H1 (cell line): ENCODE data around the gene SNX2.

Source experiments
- CHD2 ChIP-seq: IDR thresholded peaks from 2 replicates; pipeline ENCODE4 v1.6.1; 2012; ENCODE audit warnings: low read length, improper control_type of control experiment
- CTCF ChIP-seq, 3 experiments: IDR thresholded peaks; 1 replicate in 2 of 3; 2 replicates in 1 of 3; pipeline versions ENCODE4 v1.5.1 to v1.6.1; 2011; ENCODE audit warnings: low read length in 3 of 3, mild to moderate bottlenecking in 3 of 3, inconsistent platforms in 2 of 3, low read depth in 1 of 3, moderate library complexity in 1 of 3; ENCODE audit not compliant: insufficient read depth in 1 of 3; ENCODE audit errors: control extremely low read depth in 1 of 3
- EGR1 ChIP-seq: IDR thresholded peaks from 2 replicates; pipeline ENCODE4 v1.6.1; 2011; ENCODE audit warnings: low read depth, low read length, borderline replicate concordance
- EP300 ChIP-seq, 2 experiments: IDR thresholded peaks; 1 replicate in 1 of 2; 2 replicates in 1 of 2; pipeline ENCODE4 v1.6.1; 2011 to 2012; ENCODE audit warnings: low read depth in 2 of 2, low read length in 2 of 2, mild to moderate bottlenecking in 2 of 2, borderline replicate concordance in 1 of 2, inconsistent platforms in 1 of 2, moderate library complexity in 1 of 2
- GABPA ChIP-seq: IDR thresholded peaks from 2 replicates; pipeline ENCODE4 v1.6.1; 2011; ENCODE audit warnings: mild to moderate bottlenecking, low read length, moderate library complexity, borderline replicate concordance; ENCODE audit not compliant: insufficient read depth
- KDM5A ChIP-seq: fragments of 200-600 bp; IDR thresholded peaks from 2 replicates; pipeline ENCODE4 v1.7.1; 2012; ENCODE audit warnings: mild to moderate bottlenecking, low read length, inconsistent platforms, mixed read lengths
- POLR2A ChIP-seq, 2 experiments: IDR thresholded peaks; 1 replicate in 1 of 2; 2 replicates in 1 of 2; pipeline ENCODE4 v1.6.1; 2011; ENCODE audit warnings: low read depth in 2 of 2, low read length in 2 of 2, mild to moderate bottlenecking in 2 of 2; ENCODE audit errors: control extremely low read depth in 1 of 2

GRCh38 chr5:122816756-122817155, 41.9 kb downstream of the SNX2 start:
- TF ChIP-seq CHD2, result no peak
- TF ChIP-seq KDM5A, result no peak
- TF ChIP-seq GABPA, result no peak
- TF ChIP-seq EGR1, result no peak
- no peak for TF ChIP-seq CTCF (IDR thresholded peaks at IDR 0.05; ENCODE audit: control extremely low read depth in 1 of 3, insufficient read depth in 1 of 3, low read depth in 1 of 3, low read length in 3 of 3)
- TF ChIP-seq EP300 (IDR thresholded peaks at IDR 0.05; ENCODE audit: borderline replicate concordance in 1 of 2, low read depth in 2 of 2, low read length in 2 of 2), result no peak
- no peak for TF ChIP-seq POLR2A (IDR thresholded peaks at IDR 0.05; ENCODE audit: control extremely low read depth in 1 of 2, low read depth in 2 of 2, low read length in 2 of 2)
